ENCODE results near the gene TACO1.

TACO1 gene

GRCh38 chr17:63600569-63601438 lies at the start of gene TACO1:
TACO1 (plus strand) TSS chr17:63600895; CDS start chr17:63601084, 189 bp downstream.
- DNase-seq, result peak; percentile 85 to 88

- DNase-seq, result no peak
Measured at GRCh38 chr17:63552211-63552610, 48.5 kb upstream of the TACO1 start.

GRCh38 chr17:63555500-63556156 lies 45.1 kb upstream of the TACO1 start:
- no peak for DNase-seq

DNA sequence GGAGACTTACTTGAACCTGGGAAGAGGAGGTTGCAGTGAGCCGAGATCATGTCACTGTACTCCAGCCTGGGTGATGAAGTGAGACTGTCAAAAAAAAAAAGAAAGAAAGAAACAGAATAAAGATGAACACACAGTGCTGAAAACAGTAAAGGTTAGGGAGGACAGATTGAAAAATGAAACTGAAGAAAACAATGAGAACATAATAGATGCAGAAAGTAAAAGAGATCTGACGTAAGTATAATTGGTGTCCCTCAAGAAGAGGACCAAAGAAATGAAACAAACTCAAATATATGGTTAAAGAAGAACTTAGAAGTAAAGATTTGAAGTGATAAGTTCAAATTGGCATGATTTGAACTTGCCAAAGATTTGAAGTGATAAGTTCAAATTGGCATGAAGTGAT lies 43.3 kb upstream of the TACO1 start:
- no peak for DNase-seq

DNA sequence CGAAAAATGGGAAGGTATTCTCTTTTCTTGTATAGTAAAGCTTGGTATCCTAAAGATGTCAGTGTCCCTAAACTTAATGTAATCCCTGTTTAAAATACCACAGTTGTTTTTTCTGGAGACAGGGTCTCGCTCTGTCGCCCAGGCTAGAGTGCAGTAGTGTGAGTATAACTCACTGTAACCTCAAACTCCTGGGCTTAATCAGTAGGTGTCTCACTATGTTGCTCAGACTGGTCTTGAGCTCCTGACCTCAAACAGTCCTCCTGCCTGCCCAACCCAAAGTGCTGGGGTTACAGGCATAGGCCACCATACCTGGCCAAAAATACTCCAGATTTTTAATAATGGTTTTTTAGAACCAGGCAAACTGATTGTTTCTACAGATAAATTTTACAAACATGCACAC lies 42.3 kb upstream of the TACO1 start:
- no peak for DNase-seq

GRCh38 chr17:63561819-63562218 lies 38.9 kb upstream of the TACO1 start:
- no peak for DNase-seq

DNA sequence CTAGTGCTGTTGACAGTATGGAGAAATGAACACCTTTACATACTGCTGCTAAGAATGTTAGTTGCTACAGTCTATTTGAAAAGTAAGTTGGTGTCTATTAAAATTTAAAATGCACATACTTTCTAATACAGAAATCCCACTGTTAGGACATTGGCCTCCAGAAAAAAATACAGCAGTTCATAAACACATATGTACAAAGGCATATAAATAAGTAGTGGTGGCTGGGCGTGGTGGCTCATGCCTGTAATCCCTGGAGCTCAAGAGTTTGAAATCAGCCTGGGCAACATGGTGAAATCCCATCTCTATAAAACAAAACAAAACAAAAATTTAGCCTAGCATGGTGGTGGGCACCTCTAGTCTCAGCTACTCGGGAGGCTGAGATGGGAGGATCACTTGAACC lies 37.4 kb upstream of the TACO1 start:
- no peak for DNase-seq

DNA sequence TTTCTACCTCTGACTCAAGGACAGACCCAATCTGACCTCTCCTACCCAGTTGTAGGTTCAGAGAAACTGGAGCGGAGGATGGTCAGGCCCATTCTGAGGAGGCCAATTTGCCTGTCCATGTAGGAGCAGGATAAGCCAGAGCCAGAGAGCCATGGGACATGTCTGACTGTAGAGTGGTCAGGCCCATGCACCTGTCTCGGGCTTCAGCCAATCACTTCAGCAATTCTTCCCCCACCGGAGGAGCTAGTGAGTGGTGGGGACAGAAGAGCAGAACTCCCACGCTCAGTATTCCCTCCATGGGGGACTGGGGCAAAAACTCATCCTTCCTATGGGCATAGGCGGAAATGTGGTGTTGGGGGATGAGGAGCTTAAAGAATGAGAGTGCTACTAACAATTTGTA lies 36.1 kb upstream of the TACO1 start:
- DNase-seq, result no peak

DNA sequence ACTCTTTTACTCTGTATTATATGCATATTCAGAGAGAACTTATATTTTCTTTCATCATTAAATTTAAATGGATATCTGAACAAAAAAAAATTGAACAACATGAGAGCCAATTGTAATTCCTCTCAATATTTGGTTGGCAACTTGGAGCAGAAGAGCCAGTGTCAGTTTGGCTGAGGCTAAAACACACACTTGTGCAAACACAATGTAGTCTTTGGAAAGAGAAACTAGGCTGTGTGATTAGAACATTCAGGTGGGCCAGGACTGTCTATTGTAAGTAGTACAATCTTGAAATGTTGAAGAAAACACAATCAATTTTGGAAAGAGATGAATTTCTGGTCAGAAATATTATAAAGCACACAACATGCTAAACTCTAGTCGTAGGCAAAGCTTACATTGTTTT lies 33.5 kb upstream of the TACO1 start:
- DNase-seq, result no peak

DNA sequence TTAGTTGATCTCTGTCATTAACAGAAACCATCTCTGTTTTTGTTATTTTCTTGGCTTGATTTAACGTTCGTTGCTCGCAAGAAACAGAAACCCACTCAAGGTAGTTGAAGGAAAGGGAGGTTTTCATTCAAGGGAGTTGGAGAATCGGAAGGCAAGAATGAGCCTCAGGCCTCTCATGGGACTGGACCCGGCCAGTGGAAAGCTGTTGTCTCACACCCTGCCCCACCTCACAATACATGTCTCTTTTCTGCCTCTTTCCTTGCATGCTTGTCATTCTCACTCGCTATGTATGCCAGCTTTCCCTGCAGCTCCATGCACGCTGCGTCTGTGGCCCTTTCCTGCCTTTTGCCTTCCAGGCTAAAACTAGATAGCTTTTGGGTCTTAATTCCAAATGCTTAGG lies 32.1 kb upstream of the TACO1 start:
- DNase-seq, result no peak

- DNase-seq, result no peak
Measured at GRCh38 chr17:63571632-63572310, 28.9 kb upstream of the TACO1 start.

DNA sequence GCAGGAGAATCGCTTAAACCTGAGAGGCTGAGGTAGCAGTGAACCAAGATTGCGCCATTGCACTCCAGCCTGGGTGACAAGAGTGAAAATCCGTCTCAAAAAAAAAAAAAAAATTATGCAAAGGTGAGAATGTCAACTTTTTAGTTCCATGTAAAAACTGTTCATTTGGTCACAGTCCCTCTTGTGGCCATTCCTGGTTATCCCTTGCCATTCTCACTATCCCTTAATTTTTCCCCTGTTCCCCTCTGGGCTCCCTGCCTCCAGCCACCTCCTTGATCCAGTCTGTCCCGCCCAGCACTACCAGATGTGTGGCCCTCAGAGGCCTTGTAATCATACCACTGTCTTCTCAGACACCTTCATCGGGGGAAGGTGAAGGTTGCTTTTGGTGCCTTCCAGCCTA lies 27.1 kb upstream of the TACO1 start:
- no peak for DNase-seq

DNA sequence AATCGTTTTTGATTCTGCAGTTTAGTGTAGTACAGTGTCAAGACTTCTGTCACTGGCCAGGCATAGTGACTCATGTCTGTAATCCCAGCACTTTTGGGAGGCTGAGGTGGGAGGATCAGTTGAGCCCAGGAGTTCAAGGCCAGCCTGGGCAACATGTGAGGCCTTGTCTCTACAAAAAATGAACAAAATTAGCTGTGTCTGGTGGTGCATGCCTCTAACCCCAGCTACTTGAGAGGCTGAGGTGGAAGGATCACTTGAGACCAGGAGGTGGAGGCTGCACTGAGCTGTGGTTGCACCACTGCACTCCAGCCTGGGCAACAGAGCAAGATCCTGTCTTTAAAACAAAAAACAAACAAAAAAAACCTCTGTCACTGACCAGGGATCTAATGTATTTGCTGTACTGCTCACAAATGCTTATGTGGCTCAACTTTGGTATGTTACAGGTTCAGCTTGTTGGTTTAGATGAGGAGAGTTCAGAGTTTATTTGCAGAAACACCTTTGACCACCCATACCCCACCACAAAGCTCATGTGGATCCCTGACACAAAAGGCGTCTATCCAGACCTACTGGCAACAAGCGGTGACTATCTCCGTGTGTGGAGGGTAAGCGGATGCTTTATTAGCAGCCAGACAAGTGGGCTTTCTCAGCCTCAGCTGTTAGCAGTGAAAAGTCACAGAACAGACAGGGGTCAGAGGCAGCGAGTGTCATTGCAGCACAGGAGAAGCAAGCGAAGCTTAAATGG lies 22.5 kb upstream of the TACO1 start:
- no peak for DNase-seq

DNA sequence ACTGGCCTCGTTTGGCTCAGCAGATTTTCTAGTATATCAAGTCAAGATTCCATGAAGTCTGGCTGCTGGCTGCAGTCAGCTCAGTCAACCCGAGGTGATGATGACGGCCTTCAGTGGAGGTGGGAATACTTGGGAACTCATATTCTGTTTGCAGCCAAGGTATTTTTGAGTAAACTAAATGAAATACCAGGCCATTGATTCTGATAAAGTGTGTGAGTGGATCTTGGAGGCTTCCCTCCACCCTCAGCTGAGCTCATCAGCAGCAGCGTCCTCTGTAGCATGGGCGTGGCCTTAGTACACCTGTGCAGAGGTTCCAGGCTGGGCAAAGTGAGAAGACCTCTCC lies 22.0 kb upstream of the TACO1 start:
- no peak for DNase-seq

DNA sequence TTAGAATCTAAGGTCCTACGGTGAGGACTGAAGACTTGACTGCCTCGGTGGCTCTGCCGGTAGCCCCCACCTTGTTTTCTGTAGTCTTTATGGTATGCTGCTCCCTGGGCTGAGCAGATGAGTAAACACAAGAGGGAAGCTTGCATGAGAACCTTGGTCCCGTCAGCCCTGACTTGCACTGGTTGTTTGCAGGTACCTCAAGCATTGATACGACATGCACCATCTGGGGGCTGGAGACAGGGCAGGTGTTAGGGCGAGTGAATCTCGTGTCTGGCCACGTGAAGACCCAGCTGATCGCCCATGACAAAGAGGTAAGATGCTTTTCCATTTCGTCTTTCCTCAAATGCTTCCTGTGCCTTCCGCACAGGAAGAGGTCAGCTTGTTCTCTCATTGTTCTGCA lies 21.1 kb upstream of the TACO1 start:
- DNase-seq, result no peak

- no peak for DNase-seq
Measured at GRCh38 chr17:63587770-63588169, 12.9 kb upstream of the TACO1 start.

DNA sequence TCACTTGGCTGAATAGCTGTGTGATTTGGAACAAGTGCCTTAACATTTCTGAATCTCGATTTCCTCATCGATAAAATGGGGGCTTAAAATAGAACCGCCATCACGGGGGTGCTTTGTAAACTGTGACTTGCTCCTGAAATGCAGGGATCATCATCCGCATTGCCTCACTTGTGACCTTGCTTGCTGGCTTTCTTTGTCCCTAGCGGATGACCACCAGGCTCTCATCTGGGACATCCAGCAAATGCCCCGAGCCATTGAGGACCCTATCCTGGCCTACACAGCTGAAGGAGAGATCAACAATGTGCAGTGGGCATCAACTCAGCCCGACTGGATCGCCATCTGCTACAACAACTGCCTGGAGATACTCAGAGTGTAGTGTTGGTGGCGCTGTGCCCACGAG lies 11.9 kb upstream of the TACO1 start:
- no peak for DNase-seq

- DNase-seq, result no peak
Measured at GRCh38 chr17:63589646-63590045, 11.0 kb upstream of the TACO1 start.

- DNase-seq, result no peak
Measured at GRCh38 chr17:63592797-63593196, 7.9 kb upstream of the TACO1 start.

- DNase-seq, result no peak
Measured at GRCh38 chr17:63595132-63595531, 5.6 kb upstream of the TACO1 start.

GRCh38 chr17:63596856-63597586 lies 3.7 kb upstream of the TACO1 start:
- DNase-seq, result no peak

DNA sequence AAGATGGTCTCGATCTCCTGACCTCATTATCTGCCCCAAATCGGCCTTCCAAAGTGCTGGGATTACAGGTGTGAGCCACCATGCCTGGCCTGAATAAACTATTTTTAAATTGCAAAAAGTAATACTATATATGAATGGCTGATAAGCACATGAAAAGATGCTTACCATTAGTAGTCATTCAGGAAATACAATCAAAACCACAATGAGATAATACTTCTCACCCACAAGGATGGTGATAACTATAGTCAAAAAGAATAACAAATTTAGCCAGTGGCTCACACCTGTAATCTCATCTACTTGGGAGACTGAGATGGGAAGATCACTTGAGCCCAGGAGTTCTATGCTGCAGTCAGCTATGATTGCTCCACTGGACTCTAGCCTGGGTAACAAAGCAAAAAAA lies 2.4 kb upstream of the TACO1 start:
- DNase-seq, result no peak

All from activated CD4-positive, alpha-beta T cell treated with anti-CD3 and anti-CD28 coated beads, Interleukin-2, amount 50 U/mL, for 48 hours (primary cell).